DMS53 treated with DMSO at 0.1 percent for 48 hours (cell line): Measurements from ENCODE around the gene KCNJ9.

ENCODE experiments used
- DNase-seq: peaks from one replicate; lab custom pipeline; 2025; ENCODE audit not compliant: unreplicated experiment; lab: John Stamatoyannopoulos, UW

The KCNJ9 gene

GRCh38 chr1:160064746-160065145, 16.6 kb upstream of the KCNJ9 start:
- no peak for DNase-seq

DNA sequence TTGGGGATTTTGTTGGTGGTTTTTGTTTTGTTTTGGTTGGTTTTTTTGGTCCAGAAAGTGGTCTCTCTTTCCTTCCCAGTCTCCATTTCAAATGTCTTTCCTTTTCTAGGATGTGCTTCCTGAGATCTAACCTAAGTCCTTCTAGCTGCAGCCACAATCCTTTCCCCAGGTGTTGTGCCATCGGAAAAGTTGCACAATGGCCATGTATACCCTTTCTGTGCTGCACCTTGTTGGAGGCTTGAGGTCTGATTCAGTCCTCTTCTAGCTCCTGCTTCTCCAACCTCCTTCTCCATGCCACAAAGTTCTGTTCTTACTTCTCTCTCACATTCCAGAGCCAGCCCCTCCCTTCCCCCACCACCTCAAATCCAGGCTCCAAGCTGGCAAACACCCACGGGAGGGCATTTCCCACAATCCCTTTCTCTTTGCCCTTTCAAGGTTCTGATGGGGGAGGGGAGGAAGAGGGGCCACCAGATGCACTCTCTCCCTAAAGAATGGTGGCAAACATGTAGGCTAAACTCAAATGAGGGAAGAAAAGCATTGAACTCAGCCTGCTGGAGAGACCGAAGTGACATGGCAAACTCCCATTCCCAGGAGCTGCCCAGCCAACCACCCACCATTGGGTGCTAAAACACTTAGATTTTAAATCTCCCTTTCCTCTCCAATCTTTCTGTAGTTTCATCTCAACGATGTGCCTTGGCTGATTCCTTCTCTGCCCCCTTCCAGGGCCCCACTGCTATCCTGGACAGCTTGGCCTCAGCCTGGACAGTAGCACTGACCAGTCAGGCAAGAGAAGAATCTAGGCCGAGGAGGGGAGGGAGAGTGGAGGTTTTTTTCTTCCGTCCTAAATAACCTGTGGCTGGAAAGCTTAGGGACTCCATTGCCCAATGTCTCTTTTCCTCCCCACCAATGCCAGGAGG, 14.3 kb upstream of the KCNJ9 start:
- DNase-seq = no peak

DNA sequence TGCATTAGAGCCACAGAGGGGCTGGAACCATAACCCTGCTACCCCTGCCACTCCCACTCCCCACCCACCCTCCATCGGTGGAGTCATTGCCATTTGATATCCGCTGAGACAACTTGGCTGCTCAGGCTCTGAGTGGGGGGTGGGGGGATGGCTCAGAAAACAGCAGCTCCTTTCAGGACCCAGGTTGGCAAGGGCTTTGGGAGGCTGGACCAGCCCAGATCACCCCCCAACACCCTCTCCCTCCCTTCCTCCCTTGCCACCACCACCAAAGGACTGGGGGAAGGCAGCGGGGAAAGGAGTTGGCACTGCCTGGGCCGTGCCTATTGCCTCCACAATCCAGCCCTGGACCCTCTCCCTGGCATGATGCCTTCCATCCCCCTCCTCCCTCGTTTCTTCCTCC, 13.1 kb upstream of the KCNJ9 start:
- no peak for DNase-seq

DNA sequence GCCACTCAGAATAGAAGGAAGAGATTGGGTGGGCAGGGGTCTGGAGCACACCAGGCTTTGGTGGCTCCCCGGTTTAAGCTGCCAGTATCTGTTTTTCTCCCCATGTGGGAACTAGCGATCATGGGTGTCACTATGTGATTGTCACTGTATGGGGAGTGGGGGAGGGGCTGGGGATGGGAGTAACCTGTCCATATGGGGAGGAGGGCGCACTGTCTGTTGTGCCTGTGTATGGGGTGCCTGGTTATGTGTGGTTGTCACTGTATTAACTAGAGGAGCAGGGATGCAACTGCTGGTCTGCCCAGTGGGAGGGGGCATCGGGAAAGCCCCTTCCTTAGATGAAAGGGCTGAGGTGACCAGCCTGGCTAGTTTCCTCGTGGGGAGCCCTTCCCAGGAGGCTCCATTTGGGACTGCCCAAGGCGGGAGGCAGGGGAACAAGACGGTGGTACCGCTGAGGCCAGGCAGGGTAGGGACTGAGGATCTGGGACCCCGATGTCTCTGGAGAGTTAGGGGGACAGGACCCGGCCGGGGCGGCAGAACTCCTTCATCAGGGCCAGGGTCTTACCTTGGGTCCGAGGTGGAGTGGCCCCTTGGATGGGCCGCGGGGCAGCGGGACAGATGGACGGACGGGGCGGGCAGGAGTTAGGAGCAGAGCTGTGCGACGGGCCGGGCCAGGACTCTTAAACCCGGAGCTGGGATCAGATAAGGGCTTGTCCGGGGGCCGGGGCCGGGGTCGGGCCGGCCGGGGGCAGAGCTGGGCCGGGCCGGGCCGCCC, 11.7 kb upstream of the KCNJ9 start, which contains the start of gene KCNJ10:
Gene KCNJ10 (minus strand): TSS at position 701 of the 772 bp plus-strand sequence. CDS start 27,628 bp downstream, outside the sequence.
- DNase-seq = no peak

DNA sequence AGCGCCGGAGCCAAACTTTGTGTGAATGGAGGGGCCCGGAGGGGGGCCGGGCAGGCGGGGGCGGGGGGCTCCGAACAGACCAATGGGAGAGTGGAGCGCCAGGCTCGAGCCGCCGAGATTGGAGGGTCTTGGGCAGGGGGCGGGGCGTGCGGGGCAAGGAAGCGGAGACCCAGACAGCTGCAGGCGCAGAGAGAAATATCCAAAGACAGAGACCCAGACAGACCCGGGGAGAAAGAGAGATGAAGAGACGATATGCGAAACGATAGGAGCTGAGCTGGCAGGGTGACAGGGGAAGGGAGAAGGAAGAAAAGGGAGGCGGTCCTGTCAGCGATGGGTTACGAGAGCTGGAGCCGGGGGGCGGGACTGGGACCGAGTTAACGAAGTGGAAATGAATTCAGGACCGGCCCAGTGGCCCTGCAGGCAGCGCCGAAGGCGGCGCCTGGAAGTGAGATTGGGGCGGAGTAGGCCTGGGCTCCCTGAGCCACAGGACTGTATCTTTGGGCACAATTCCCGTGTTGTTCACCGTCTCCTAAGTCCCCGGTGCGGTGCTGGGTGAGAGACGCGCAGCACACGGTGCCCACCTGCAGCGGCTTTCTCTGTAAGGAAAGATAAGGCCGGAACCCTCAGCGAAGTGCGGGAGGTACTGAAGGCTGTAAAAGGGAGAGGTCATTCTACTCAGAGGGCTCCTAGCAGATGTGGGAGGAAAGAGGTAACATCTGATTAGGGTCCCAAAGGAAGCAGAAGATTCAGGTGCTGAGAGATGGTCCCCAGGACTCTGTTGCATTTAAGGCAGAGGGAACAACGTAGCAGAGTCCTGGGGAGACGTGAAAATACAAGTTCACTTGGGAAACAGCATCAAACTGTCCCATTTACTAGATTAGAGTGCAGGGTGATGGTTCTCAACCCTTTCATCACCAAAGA, 10.8 kb upstream of the KCNJ9 start:
- peak; percentile 32 for DNase-seq

GRCh38 chr1:160071289-160071688, 10.0 kb upstream of the KCNJ9 start:
- DNase-seq = no peak

DNA sequence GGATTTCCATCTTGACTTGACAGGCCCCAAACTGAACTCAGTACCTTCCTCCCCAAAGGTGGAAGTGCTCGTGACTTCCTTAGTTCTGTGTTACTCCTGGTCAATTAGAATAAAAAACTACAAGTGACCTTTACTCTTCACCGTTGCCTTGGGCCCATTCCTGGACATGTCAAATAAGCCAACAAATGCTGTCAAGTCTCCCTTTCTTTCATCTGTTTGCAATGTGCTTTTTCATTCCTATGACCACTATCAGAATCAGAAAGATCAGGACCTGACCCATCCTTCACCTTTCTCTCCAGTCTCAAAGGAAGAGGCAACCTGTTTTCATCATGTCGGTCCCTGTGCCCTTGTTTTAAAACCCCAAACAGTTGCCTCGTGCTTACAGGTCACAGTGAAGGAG, 6.5 kb upstream of the KCNJ9 start:
- DNase-seq = no peak

- no peak for DNase-seq
Measured at GRCh38 chr1:160075836-160076235, 5.5 kb upstream of the KCNJ9 start.

DNA sequence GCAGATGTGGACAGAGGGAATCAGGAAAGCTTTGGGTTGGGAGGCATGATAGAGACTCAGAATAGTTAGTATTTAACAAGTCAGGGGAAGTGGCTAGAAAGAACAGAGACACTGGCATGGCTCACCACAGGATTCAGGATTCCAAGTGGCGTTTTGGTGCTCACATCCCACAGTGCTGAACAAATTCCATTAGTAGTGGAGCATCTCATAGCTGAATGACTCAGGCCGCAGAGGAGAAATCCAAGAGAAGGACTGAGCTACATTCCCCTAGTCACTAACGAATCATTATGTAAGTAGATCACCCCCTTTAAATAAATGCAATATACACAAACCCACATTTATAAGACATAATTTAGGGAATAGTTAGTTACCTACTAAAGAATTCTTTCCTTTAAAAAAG, 5.0 kb upstream of the KCNJ9 start:
- no peak for DNase-seq

DNA sequence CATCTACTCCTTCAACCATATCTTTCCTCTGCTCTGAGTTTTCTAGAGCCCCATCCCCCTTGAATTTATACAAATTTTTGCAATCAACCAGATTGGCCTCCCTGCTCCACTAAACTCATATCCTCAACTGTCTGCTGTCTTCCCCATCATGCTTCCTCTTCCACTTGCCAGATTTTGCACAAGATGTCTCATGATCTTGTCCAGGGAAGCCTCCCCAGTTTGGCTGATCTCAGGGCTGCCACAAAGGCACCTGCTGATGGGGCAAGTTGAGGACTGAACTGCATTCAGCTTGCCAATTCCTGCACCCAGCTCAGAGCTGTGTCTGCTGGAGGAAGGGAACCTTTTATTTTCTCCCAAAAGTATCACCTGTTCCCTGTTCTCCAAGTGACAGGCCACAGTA, 3.9 kb upstream of the KCNJ9 start:
- no peak for DNase-seq

GRCh38 chr1:160078512-160079195, 2.7 kb upstream of the KCNJ9 start:
- DNase-seq = peak; percentile 41

- DNase-seq = no peak
Measured at GRCh38 chr1:160079448-160079847, 1.9 kb upstream of the KCNJ9 start.

GRCh38 chr1:160080381-160081100, 797 bp upstream of the KCNJ9 start:
- DNase-seq = no peak

GRCh38 chr1:160082487-160082886, 1.1 kb downstream of the KCNJ9 start:
- DNase-seq = no peak

- DNase-seq = no peak
Measured at GRCh38 chr1:160082926-160083325, 1.6 kb downstream of the KCNJ9 start.

- peak; percentile 86 for DNase-seq
Measured at GRCh38 chr1:160083968-160084770, 2.8 kb downstream of the KCNJ9 start.

- no peak for DNase-seq
Measured at GRCh38 chr1:160084771-160085321, 3.5 kb downstream of the KCNJ9 start.

DNA sequence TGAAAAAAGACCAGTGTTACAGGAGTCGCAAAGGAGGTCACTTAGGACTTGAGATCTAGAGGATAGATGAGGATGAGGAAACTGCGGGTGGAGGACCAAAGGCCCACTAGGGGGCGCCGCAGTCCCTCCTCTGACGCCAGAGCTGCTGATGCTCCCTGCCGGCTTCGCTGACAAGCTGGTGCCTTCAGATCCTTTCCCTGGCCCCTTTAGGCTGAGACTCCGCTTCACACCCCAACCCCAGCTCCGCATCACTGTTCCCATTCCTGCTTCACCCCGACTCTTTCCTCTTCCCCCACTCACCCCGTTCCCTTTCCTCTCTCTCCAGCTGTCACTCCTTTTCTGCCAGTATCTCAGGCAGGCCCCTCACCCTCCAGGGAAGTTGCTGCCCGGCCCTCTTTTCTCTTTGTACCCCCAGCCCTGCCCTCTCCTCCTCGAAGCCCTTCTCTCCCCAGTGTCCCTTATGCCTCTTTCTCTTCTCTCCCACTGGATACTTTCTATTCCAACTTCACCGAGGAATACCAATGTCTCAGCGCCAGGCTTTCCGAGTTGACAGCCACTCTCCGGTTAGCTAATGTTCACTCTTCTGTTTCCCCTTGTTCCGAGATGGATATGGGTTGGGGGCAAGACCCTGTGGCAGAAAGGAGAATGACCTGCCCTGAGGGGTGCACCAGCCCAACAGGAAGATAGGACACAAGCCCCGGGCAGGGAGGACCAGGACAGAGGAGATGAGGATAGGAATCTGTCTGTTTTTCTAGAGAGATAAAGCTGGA, 4.5 kb downstream of the KCNJ9 start:
- peak; percentile 63 for DNase-seq
